Activated CD4-positive, CD25-positive, alpha-beta regulatory T cell treated with anti-CD3 and anti-CD28 coated beads, Interleukin-2, amount 50 U/mL, for 72 hours (primary cell): ENCODE measurements around the gene UFC1.
A peak's percentile ranks its signal among the peaks of the same experiment; 100 is the strongest.

Source experiments
- DNase-seq: peaks from one replicate; pipeline ENCODE4 v3.0.0; 2021

UFC1 gene

DNA sequence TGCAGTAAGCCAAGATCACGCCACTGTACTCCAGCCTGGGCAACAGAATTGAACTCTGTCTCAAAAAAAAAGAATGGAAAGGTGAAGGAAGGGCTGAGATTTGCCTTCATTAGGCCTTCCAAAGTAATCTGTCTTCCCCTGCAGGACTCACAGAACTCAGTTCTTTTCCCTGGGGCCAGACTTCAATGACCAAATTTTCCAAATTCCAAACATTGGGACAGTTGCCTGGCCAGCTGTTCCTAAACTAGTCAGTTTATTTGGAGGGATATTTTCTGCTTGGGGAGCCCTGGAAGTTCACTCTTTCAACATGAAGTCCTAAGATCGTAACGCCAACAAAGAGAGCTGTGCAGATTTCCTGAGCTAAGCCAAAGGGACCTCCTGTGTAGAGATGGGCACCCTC is 15.9 kb upstream of the UFC1 start:
- no peak for DNase-seq

DNA sequence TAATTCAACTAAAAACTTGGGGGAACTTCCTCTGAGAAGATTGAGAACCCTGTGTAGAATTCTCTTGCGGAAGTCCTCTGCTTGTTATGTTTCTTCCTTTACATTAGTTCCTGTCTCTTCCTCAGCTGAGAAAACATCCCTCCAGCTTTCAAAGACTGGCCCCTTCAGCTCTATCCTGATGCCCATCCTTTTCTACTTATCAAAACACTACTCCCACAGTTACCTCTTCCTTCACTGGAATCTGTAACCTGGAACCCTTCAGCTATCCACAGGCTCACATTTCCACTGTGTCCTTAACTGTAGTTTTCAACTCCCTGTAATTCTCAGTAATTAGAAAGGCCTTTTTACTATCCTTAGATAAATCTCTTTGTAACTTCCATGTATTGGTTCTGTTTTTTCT is 15.3 kb upstream of the UFC1 start:
- DNase-seq, result no peak

DNA sequence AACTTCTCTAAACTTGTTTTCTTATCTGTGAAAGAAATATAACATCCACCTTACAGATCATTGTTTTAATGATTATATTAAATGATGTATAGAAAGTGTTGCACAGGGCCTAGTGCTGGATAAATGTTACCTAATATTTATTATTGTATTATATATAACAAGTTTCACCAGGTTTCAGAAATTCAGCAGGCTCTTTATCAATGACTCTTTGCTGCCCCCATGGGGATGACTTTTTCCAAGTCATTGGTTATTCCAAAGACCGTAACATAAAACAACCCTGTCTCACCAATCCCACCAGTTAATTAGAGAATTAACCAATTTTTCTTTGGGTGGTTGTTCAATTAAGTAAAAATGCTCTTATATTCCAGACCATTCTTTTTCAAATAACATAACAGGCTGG is 14.0 kb upstream of the UFC1 start:
- DNase-seq, result no peak

DNA sequence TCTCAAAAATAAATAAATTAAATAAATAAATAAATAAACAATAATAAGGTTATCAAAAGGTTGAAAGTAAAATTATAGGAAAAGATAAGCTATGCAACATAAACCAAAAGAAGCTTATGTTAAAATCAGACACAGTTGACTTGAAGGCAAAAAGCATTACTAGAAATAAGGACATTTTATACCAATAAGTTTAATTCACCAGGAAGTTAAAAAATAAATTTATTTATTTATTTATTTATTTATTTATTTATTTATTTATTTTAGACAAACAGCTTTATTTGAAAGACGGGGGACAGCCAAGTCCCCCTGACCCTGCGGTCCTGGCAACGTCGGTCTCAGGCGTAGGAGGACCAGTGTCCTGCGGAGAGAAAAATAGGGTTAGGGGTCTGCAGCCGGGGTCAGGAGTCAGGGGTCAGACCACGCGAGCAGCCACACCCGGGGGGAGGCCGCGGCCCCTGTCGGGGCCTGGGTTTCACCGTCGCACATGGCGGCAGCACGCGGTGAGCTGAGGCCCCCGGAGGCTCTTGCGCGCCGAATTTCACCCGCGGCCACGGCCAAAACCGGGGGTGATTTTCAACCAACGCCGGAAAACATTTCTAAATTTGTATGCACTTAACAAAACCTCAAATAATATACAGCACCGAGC is 12.9 kb upstream of the UFC1 start:
- no peak for DNase-seq

DNA sequence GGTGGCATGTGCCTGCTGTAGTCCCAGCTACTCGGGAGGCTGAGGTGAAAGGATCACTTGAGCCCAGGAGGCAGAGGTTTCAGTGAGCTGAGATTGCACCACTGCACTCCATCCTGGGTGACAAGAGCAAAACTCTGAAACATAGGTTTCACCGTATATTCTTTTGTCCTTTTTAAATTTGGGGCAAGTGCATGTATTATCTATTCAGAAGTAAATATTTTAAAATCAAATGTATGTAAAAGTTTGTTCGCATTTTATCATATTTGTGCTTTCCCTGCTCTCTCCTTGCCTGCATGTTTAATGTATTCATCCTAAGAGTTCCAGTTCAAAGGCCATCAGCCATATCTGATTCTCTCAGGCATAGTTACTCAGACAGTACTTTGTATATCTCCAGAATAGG is 7.9 kb upstream of the UFC1 start:
- no peak for DNase-seq

DNA sequence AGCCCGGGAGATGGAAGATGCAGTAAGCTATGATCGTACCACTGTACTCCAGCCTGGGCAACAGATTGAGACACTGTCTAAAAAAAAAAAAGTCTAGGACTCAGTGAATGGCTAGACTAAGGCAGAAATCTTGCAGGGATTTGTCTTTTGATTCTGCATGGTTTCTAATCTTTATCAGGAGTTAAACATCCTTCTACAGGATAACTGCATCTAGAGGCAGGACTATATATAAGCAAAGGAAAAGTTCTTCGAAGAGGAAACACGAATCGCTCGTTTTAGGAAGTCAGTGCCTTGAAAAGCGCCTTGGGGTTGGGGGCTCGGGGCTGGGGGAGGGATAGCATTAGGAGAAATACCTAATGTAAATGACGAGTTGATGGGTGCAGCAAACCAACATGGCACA is 602 bp upstream of the UFC1 start:
- DNase-seq, result no peak

DNA sequence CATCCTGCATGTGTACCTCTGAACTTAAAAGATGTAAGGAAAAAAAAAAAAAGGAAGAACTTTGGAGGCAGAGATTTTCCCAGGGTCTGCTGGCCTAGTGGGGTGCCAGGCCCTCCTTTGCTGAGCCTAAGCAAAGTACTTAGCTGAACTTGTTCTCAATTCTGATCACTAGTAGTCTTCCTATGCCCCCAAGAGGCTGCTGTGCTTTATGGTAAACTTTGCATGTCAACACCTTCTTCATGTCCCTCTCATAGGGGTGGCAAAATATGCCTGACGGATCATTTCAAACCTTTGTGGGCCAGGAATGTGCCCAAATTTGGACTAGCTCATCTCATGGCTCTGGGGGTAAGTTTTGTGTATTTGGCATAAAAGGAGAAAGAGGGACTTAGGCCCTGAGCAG is 4.1 kb downstream of the UFC1 start:
- no peak for DNase-seq

DNA sequence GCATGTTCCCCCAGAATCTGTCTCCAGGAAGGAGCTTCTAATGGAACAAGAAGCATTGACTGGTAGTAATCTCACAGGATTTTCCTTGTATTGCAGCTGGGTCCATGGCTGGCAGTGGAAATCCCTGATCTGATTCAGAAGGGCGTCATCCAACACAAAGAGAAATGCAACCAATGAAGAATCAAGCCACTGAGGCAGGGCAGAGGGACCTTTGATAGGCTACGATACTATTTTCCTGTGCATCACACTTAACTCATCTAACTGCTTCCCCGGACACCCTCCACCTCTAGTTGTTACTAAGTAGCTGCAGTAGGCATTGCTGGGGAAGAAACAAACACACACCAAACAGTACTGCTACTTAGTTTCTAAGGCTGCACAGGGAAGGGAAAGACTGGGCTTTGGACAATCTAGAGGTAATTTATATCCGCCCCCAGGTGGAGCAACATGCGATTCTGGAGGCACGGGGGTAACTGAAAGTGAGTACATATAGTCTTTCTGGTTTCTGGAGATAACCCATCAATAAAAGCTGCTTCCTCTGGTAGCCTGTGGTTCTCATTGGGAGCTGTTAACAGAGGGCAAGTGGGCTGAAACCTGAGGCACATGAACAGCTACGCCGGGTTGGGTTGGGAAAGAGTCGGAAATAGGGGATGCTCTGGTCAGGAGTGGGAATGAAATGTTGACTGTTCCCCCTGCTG is 4.7 kb downstream of the UFC1 start:
- DNase-seq, result no peak

DNA sequence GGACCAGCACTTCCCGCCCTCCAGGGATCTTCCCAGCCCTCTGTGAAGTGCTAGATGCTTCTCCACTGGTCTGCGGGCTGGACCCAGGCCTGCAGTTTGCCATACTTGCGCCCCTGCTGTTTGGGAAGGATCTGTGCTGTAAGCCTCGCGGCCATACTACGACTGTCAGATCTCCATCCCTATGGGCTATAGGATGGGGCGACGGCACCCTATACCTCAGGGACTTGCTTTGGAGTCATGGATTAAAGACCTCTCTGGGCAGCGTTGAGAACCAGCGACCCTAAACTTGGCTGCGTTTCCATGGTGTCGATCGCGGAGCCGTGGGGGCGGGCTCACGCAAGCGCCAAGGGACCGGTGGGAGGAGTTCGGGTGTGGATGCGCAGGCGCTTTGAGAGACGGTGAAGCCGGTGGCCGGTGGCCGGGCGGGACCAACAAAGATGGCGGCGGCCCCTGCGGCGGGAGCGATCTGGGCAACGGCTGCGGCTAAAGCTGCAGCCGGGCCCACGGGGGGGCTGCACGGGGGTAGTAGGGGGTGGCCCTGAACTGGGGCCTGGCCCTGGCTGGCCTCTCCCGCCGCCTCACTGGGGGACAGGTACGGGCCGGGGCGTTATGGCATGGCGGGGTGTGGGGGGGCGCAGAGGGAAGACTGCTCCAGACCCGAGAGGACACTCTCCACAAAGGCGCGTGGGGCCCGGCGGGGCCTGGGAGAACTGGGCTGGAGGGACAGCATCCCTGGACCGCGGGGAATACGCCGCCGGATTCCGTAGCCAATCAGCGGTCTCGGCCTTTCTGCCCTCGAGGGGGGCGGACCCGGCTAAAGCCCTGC is 5.5 kb downstream of the UFC1 start, which contains the start of gene USP21:
Gene USP21 (plus strand): TSS at position 414 of the 826 bp plus-strand sequence. CDS start 1,141 bp downstream, outside the sequence.
- DNase-seq, result peak; percentile 94

DNA sequence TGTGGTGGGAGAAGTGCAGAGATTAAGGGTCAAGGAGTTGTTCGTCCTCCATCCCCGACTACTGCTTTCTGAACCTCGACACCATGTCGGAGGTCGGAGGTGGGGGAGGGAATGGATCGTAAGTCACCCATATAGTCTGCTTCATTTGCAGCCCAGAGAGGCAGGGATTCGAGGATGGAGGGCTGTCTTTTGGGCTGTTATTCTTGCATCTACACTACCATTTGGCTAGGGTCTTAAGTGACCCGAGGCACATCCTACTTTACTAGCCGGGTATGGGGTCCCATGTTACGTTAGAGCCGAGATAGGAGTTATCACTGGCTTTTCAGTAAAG is 6.1 kb downstream of the UFC1 start:
- DNase-seq, result no peak

DNA sequence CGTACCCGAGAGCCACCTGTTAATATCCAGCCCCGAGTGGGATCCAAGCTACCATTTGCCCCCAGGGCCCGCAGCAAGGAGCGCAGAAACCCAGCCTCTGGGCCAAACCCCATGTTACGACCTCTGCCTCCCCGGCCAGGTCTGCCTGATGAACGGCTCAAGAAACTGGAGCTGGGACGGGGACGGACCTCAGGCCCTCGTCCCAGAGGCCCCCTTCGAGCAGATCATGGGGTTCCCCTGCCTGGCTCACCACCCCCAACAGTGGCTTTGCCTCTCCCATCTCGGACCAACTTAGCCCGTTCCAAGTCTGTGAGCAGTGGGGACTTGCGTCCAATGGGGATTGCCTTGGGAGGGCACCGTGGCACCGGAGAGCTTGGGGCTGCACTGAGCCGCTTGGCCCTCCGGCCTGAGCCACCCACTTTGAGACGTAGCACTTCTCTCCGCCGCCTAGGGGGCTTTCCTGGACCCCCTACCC is 6.9 kb downstream of the UFC1 start:
- no peak for DNase-seq

DNA sequence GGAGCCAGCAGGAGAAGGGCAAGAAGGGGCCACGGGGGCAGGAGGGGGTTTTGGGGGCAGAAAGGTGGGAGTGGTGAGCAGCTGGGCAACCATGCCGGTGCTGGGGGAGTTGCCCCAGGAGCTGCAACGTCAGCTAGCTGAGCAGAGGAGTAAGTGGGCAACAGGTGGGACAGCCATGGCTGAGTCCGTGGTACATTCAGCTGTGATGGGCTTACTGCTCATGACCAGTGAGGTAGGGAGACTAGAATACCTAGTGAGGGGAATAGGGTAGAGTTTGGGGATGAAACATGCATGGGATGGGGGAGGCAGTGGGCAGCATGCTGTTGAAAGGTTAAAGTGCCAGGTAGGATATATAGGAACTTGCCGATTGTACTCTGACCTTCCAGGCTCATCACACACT is 7.9 kb downstream of the UFC1 start:
- DNase-seq, result no peak

DNA sequence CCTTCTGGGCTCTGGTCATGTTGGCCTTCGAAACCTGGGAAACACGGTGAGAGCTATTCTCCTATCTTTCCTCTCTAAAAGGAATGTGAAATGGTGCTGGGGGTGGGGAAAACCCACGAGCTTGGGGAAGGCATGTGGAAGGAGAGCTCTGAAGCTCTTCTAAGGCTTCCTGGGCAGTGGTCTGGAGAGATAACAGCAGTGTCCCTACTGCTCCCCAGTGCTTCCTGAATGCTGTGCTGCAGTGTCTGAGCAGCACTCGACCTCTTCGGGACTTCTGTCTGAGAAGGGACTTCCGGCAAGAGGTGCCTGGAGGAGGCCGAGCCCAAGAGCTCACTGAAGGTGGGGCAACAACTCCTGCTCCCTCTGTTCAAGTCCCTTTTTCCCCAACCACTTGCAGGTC is 8.3 kb downstream of the UFC1 start:
- no peak for DNase-seq

DNA sequence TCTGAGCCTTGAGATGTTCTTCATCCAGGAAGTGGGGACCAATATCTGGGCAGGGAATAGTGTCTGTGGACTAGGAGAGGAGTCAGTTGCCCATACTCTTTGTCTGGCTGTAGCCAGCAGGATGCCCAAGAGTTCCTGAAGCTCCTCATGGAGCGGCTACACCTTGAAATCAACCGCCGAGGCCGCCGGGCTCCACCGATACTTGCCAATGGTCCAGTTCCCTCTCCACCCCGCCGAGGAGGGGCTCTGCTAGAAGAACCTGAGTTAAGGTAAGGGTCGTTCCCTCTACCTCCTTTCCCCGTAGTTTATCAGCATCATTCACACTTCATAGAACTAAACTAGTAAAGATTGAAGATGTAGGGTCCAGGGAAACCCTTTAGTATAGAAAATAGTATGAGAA is 9.0 kb downstream of the UFC1 start:
- DNase-seq, result no peak

DNA sequence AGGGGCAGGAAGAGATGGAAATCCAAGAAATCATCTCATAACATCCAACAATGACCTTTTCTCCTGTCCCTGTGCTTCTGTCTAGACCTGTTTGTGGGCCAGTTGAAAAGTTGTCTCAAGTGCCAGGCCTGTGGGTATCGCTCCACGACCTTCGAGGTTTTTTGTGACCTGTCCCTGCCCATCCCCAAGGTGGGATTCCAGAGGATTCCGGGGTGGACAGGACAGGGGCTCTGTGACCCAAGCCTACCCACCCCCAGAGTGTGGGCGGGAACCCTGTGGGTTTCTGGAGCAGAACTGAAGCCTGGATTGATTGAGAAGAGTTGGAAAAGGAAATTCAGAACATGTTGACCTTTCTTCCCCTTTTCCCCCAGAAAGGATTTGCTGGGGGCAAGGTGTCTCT is 10.0 kb downstream of the UFC1 start:
- DNase-seq, result no peak

DNA sequence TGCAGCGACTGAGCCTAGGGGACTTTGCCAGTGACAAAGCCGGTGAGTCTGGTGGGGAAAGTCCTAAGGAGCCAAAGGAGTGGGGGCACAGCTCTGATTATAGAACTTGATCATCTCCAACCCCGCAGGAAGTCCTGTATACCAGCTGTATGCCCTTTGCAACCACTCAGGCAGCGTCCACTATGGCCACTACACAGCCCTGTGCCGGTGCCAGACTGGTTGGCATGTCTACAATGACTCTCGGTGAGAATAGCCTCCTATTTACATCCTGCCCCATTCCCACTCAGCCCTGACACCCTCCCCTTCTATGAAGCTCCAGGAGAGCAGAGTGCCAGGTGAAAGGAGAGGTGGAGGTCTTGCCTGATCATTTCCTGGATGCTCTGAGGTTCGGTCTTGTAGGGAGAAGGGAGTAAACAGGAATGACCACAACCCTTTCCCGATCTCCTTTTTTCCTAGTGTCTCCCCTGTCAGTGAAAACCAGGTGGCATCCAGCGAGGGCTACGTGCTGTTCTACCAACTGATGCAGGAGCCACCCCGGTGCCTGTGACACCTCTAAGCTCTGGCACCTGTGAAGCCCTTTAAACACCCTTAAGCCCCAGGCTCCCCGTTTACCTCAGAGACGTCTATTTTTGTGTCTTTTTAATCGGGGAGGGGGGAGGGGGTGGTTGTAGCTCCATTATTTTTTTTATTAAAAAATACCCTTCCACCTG is 11.3 kb downstream of the UFC1 start:
- no peak for DNase-seq

DNA sequence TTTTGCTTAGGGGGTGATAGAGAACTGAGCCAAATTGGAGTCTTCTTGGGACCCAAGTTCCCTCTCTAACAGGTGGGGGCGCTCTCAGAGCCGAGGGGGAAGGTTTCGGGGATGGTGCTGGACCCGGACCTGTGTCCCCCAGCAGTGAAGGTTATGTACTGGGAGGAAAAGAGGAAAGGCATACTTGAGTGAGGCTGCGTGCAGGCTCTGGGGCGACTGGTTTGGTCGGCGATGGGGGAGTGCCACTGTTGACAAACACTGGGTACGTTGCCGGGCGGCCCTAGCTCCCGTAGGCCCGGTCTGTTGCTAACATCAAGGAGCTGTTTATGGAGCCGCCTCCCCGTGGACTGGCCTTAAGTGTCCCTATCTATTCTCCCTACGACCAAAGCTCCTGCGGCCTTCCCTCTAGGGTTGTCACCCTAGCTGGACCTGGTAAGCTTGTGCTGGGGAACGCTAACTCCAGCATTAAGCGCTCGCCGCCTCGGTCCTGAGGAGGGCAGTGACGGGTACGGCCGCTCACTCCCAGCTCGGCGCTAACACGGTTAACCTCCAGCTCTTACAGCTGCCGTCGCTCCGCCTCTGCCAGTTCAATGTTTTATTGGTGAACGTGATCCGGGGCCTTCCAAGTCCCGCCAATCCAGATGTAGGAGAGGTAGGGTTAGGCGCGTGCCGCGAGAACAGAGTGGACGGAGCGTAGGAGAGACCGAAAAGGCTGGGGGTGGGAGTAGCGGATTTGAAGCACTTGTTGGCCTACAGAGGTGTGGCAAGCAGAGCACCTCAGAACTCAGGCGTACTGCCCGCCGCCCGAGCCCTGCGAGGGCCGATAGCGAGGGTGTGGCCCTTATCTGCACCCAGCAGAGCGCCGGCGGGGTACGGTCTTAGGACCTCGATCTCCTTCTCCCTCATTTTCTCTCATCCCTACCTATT is 12.2 kb downstream of the UFC1 start, which contains the start of gene PPOX:
Gene PPOX (plus strand): TSS at position 685 of the 927 bp plus-strand sequence. CDS start 422 bp downstream, outside the sequence.
- DNase-seq, result peak; percentile 87

DNA sequence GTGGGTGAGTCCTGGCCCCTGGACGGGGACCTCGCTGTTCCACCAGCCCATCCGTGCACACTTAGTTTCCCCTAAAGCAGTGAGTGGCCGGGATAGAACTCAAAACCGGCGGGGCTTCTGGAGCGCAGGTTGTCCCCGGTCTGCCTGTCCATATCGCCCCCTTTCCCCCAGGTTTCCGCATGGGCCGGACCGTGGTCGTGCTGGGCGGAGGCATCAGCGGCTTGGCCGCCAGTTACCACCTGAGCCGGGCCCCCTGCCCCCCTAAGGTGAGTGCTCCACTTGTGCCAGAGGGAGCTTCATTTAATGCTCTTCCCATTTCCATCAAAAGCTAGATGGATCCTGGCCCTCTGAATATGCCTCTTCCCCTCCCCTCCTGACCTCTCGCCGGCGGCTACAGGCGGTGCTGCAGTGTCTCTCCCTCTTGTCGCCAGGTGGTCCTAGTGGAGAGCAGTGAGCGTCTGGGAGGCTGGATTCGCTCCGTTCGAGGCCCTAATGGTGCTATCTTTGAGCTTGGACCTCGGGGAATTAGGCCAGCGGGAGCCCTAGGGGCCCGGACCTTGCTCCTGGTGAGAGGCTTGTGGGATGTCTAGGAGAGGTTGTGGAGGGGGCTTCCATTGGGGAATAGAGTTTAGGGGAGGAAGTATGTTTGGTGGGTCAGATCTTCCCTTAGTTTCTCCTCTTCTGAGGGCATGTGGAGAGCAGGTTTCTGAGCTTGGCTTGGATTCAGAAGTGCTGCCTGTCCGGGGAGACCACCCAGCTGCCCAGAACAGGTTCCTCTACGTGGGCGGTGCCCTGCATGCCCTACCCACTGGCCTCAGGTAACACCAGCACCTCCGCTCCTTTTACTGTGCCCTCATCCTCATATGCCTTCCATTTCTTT is 13.1 kb downstream of the UFC1 start:
- no peak for DNase-seq

DNA sequence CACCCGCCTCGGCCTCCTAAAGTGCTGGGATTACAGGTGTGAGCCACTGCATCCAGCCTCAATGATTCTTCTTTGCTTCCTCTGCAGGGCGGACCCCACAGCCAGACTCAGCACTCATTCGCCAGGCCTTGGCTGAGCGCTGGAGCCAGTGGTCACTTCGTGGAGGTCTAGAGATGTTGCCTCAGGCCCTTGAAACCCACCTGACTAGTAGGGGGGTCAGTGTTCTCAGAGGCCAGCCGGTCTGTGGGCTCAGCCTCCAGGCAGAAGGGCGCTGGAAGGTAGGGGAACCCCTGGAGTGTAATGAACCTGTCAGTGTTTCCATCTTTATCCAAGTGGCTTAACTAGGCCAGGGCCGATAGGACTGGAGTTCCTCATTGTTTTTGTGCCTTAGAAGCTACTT is 15.1 kb downstream of the UFC1 start:
- DNase-seq, result no peak

DNA sequence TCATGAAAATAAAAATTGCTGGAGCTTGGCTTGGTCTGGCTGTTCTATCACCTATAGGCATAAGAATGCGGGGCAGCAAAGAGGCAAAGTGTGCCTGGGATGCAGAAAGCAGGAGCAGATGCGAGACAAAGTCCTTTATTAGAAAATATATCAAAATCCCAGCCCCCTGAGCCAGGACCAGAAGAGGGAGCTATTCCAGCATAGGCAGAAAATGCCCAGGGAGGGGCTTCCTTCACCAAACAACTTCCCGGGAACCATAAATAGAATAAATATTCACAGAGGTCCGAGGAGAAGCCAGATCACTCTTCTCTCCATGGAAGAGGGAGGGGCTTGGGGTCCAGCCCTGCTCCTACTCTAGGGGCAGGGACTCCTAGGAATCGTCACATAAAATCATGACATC is 17.4 kb downstream of the UFC1 start:
- DNase-seq, result no peak

DNA sequence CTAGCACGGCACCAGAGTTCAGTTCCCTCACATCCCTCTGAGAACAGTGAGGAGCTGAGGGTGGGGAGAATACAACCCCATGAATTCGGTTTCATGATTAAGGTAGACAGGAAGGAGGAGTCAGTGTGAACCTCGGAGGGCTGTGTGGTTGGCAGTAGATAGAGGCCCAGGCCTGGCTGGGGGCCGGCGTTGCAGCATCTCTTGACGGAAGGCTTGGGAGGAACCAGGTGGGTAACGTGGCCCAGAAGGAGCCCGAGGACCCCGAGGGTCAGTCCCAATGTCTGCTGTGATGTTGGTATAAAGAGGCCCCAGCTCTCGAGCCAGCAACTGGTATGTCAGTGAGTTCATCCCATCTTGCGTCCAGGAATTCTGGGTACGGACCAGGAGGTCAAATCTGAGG is 17.9 kb downstream of the UFC1 start:
- DNase-seq, result no peak
